Stimulated activated CD8-positive, alpha-beta memory T cell treated with anti-CD3 and anti-CD28 coated beads, Interleukin-15, amount 100 ng/mL, for 48 hours (primary cell): ENCODE measurements around the gene HELT.
A peak's percentile ranks its signal among the peaks of the same experiment; 100 is the strongest.

Experiments
- DNase-seq, 2 donors: peaks; one replicate each; pipeline ENCODE4 v3.0.0-alpha.2; 2020; ENCODE audit warnings: low read depth in 2 of 2

HELT gene

DNA sequence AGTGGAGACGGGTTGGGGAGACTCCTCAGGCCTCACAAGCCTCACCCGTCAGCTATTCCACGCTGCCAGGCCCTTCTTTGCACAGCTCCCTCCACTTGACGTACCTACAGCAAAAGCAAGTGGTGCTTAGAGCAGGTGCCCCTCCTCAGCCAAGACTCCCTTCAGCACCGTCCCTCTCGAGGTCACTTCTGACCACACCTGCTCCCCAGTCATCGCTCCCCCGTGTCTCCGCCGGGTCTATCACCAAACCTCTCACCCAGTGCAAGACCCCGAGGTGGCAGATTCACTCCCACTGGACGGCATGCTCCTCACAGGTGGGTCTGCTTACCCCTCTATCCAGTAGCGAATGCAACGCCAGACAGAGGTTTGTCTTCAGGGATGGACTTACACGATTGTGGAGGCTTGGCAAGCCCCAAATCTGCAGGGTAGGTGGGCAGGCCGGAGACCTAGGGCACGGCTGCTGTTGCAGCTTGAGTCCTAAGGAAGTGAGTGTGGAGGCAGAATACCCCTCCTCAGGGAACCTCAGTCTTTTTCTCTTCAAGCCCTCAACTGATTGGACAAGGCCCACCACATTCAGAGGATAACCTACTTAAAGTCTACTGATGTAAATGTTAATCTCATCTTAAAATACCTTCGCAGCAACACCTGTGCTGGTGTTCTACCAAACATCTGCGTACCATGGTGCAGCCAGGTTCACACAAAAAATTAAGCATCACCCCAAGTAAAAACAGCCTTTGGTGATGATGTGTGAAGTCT is 14.5 kb upstream of the HELT start:
- DNase-seq, result no peak

DNA sequence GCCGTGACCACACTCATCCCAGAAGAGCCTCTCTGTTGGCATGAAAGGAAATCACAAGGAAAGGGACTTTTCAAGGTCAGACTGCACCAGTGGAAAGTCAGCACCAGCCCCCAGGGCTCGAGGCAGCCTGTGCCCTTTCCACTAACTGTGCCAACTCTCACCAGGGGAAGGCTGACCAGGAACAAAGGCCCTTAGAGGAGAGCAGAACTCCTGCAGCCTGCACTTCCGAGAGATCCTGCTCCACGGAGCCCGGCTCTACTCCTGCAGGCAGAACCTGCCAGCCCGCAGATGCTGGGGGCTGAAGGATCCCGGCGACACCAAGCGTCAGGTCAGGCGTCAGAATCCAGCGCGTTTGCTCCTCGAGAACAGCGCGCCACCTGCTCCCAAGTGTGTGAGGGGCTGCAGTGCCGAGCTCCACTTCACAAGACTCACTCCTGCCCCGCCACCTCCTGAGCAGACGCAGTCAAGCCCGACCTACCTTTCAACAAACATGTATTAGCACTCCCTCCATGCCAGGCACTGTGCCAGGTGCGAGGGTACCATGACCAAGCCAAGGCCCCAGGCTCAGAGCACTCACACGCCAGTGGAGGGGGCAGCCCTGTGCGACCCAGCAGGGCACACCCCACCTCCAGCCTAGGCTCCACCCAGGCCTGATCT is 13.6 kb upstream of the HELT start:
- DNase-seq, result no peak

DNA sequence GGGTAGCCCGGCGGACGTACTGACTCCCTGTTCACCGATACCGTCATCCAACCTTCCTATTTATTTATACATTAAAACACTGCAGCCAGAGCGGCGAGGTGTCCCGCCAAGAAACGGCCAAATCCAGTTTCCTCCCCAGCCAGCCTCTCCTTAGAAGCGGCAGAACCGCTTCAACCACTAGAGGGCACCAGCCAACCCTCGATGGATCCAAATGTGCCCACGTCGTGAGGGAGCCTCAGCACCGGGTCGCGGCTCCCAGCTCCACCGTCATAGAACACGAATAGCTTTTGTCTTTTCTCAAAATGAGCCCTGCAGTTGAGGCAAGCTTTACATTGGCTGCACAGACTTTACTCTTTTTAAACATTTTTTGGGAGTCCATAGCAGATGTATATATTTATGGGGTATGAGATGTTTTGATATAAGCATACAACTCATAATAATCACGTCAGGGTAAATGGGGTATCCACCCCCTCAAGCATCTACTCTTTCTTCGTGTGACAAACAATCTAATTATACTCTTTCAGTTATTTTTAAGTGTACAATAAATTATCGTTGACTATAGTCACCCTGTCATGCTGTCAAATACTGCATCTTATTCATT is 13.0 kb upstream of the HELT start:
- DNase-seq, result peak; percentile 62 to 65

DNA sequence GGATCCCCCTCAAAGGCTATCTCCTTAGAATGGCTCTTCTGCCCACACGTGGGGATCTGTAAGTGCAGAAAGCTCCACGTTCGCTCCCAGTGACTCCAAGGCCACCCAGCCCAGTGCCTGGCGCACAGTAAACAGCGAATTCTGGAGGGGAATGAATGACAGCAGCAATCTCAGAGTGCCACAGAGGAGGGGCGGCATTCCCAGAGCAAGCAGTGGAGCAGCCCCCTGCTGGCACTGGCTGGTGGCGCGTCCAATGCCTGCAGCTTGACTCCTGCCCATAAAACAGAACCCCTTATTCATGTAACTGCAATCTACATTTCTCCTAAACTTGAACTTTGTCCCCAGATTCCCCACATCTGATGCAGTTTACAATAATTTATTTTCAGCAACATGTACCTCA is 6.9 kb upstream of the HELT start:
- DNase-seq, result no peak

DNA sequence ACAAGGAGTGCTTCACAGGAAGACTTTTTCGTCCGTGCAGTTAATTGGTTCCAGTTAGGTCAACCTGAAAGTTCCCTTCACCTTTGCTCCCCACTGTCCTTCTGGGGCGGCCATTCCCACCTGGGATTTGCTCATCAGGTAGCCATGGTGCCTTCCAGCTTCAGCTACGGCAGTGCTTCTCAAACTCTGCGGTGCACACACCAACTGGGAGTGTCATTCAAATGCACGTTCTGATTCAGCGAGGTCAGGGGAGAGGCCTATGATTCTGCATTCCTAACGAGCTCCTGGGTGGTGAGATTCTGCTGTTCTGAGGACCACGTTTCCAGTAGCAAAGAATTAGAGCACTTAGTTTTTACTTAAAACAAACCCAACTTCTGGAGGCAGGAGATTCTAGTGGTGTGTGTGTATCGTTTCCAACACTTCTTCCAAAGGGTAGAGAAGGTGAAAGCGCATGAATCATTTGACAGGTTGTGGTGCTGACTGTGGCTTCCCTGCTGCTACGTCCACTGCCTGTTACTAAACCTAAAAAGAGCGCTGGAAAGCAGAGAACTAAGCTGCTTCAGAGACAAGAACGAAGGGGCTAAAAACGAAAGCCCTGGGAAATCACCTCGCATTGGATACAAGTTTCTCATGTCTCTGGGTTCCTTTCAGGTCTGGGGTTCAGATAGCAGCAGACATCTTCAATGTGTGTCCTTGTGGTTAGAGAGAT is 4.7 kb upstream of the HELT start:
- no peak for DNase-seq

DNA sequence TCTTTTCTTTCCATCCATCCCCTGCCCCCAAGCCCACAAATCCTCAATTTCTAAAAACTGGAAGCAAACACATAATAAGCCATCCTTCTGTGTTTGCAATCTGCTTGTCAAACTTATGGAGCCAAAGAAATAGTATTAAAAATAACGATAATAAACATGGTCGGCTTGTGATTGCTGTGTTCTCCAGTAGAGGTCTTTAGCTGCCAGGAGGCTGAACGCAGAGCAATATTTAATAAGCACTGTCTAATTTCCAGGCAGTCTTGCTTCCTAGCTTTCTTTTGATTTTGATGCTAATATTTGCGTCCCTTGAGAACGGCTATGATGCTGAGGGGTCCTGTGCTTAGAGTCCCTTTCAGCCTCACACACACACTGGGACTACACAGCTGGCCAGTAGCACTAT is 3.2 kb upstream of the HELT start:
- no peak for DNase-seq

DNA sequence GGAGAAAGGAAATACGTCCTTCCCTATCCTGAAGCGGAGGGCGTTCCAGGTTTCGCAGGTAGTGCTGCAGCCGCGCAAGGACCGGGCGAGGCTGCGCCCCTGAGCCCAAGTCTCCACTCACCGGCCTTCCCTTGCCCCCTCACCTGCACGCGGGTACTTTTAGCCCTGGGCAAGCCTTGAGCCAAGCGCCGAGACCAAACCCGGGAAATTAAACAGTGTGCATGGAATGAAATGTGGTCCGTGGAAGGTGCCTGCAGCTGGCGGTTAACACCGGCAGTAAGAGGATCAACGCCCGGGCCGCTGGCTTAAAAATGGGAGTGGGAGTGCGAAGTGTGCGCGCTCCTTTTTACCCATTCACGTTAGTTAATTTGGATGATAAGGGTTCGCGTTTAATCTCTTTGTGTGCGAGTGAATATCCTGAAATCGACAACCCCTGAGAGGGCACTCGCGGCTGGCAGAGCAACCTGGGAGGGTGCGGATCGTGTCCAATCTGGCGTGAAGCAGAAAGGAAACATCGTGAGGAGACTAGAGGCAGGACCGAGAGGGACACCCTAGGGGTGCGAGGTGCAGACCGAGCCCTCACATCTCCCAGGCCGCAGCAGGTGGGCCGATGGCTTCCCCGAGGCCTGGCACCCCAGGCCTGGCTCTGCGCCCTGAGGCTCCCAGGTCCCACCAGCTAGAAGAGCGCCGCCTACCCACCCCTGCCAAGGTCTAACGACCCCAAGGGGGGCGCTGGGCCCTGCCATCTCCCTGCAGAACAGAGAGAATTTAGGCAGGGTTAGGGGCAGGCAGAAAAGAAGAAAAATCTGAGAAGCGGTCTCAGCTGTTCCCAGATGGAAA is 2.0 kb upstream of the HELT start:
- no peak for DNase-seq

DNA sequence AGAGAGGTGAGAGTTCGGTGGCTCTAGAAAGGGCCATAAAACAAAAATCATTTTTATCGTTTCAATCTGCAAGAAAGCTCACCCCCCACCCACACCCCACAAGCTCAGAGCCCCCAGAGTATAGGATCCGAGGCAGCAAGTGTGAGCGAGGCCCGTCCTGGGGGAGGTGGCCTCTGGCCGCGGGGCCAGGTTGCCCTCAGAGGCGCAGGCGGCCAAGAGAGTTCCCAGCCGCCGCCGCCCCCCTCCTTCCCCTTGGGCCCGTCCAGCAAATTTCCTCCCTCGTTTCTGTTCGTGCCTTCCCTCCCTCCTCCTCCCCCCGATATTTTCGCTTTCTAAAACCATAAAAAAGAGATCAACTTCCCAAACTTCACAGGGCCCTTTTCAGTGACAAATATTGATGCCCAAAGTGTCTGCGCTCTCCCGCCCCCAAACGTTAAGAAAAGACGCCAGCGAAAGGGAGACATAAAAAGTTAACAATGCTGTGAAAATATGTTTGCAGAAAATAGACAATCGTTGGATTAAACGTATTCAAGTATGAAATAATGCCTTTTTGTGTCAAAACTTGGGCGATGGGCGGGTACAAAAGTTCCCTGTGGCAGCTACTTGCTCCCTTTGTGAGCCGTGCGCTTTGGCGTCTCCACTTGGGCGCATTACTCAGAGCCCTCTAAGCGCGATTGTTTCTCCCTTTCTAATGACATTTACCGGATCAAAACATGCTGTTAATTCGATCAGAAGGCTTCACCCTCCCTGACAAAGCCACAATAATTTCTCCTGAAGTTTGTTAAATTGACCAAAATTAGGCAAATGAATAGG is 1.1 kb upstream of the HELT start:
- DNase-seq, result no peak

DNA sequence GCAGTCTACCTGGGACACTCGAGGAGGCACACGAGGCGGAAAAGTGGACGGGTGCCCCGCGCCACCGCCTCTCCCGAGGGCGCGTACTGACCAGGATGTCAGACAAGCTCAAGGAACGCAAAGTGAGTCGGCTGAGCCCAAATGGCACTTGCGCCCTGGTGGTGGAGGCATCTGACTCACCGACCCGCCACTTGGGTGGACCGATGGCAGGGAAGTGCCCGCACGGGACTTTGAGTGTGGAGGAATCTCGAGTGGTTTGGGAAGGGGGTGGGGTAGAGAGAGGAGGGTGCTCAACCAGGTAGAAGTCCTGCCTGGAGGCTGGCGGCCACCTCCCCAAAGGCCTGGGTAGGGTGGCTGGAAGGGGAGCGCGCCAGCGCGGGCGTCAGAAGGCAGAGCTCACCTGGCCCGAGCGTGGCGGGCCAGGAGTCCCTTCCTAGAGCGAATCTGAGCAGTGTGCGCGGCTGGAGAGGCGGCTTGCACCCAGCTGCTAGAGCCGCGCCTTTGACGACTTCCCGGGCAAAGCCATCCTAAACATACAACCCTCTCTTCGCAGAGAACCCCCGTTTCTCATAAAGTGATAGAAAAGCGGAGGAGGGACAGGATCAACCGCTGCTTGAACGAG is 655 bp downstream of the HELT start:
- no peak for DNase-seq

DNA sequence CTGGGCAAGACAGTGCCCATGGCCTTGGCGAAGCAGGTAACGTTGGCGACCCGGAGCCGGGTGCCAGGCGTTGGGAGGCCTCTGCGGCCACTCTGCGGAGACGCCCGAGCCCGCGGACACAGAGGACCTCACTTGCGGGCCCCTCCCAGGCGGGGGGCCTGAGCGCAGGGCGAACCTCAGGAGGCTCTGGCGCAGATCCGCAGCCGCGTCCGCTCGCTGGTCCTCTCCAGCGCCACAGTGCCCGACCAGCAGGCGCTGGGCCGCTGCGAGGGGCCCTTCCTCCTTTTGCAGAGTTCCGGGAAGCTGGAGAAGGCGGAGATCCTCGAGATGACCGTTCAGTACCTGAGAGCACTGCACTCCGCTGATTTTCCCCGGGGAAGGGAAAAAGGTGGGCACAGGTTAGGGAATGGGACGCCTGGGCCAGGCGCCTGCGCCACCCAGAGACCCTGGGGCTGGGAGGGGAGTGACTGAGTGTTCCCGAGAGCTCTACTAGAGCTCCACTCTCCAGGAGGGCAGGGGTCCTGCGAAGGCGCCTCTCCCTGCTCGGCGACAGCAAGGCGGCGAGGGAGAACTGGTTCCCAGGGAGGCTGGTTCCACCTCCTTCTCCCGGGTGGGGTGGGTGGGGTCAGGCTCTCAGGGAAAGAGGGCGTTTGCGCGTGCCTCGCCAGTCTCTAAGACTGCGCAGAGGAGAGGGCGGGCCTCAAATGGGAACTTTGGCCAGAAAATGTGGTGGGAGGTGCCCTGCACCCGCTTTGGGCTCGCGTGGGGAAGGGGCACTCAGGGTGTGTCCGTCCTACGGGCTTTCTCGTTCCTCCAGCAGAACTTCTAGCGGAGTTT is 1.4 kb downstream of the HELT start:
- no peak for DNase-seq

DNA sequence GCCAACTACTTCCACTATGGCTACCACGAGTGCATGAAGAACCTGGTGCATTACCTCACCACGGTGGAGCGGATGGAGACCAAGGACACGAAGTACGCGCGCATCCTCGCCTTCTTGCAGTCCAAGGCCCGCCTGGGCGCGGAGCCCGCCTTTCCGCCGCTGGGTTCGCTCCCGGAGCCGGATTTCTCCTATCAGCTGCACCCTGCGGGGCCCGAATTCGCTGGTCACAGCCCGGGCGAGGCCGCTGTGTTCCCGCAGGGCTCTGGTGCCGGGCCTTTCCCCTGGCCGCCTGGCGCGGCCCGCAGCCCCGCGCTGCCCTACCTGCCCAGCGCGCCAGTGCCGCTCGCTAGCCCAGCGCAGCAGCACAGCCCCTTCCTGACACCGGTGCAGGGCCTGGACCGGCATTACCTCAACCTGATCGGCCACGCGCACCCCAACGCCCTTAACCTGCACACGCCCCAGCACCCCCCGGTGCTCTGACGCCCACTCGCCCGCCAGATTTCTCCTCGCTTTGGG is 2.1 kb downstream of the HELT start:
- DNase-seq, result no peak

DNA sequence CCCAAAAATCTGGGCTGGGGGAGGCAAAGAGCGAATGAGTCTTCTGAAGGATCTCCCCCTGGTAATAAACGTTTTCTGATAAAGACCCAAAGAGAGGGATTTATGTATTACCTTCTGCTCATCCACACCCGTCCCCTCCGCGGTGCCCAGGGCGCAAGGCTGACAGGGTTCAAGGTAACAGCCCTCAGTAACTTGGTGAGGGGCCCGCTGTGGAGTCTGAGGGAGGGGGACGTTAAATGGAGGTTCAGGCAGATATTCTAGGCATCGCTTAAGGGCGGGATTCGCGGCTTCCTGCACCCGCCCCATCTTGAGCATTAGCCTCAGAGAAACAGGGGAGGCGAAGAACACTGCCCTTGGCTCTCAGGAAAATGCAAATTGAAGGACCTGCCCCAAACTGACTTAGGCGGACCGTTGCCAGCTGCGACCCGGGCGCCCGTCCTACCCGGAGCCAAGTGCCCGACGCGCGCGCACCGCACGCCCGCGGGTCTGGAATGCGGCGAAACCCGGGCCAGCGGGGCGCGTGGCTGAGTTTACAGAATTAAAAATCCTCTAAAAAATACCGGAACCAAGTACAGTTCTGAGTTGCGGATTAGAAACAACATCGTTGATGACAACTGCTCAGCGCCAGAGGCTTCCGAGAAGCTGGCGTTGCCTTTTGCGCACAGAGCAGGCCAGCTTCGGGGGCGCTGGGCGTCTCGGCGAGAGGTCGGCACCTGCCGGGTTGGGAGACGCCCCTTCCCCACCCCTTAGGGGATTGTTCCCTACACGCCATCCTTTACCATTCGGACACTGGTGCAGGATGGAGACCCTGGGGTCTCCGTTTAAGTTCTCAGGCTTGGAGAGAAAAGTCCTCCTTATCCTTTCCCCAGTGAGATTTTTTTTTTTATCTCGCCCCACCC is 2.8 kb downstream of the HELT start:
- DNase-seq, result no peak

DNA sequence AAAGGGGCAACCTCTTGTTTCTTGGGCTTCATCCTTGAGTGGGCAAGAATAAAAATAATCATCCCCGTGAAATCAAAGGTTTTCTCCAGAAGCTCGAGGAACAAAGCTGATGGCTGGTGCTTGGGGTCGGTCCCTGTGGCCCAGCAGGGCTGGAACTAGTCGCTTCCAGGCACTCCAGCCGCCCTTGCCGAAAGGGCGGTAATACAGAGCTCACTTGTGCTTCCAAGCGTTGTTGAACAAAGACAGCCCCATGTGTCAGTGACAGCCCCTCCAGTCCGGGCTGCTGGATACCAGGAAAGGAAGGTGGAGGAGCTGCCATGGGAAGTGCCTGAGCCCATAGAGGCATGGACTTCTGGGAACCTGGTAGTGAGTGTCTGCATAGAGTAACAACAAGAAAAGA is 5.2 kb downstream of the HELT start:
- no peak for DNase-seq

DNA sequence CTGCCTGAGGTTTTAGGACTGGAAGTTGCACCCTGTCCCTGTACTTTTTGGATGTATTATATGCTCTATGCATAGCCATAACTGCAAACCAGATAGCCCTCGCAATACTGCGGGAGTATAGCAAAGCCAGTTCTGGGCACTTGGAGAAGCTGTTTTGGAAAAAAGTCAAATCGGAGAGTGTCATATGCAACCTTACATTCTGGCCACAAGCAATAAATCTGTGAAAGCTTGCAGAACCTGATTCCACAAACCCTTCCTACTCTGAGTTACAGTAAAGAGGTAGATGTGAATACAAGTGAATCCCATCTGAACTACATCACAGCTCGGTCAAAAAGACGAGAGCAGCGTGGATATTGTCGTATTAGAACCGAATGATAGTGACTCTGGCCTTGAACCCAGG is 10.3 kb downstream of the HELT start:
- DNase-seq, result no peak

DNA sequence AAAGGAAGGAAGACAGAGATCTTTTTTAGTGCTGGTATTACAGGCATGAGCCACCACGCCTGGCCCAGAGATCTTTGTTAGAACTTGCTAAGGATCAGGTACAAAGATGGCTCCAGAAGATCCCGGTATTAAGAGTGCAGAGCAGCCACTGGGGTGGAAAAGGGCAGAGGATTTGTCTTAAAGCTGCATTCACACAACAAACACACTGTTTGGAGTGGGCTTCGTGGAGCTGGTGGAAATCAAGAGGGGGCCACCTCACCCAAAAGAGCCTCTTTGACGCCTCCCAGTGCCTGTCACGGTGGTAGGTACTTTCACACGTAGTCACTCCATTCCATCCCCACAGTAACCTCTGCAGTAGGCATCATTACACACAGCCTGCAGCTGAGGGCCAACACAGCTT is 13.3 kb downstream of the HELT start:
- DNase-seq, result no peak

DNA sequence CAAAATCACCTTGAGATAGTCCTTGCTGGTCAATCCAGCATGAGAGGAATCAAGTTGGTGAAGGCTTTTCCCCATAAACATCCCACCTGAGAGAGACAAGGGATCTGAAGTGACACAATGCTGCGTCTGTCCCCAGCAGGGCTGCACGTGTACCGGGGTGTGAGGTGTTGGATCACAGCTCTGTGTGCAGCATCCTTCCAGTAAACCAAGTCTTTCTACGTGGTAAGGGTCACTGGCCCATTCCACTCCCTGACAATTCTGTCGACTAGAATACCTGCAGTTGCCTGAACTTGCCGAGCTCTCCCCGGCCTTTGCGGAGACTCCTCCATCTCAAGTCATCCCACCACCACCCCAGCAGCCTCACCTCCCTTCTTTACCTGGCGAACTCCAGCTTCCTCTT is 14.8 kb downstream of the HELT start:
- no peak for DNase-seq

DNA sequence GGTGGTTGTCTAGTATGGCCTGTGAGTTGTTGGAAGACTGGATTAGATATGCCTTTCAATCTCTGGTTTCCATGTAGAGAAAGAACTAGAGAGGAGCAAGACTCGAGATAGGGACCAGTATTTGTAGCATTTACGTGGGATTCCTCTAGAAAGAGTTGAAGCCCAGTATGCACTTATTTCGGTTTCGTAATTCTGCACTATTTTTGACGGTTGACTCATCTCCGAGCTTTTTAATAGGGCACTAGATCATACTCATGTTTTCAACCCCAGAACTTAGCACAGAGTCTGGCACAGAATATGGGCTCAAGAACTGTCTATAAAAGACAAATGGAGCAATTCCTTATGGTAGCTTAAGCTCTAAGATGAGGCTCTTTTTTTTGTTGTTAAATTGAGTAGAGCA is 15.7 kb downstream of the HELT start:
- DNase-seq, result no peak

DNA sequence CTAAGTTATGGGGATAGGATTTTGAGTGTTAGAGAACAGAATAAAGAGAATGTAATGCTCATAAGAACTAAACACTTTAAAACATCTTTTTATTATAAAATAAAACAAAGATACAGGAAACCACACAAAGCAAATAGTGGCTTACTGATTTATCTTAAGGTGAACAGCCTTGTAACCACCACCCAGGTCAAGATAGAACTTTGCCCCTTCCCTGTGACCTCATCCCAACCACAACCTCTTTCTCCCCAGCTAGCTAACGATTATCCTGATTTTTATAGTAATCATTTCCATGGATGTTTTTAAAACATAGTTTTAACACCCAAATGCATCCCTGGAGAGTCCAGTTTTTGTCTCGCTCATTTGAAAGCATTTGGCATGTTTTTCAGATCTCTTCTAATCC is 17.0 kb downstream of the HELT start:
- DNase-seq, result no peak
